Loucy (cell line): Measurements from ENCODE around the gene SLC22A1.

Source experiments
- H2AFZ ChIP-seq: fragments of 200-600 bp; sonication (generic); 2 replicates; pipeline ENCODE4 v1.6.0; 2016; ENCODE audit warnings: antibody characterized with exemption, mild to moderate bottlenecking, low read length, moderate library complexity
- H3F3A ChIP-seq: fragments of 200-600 bp; 2 replicates; pipeline ENCODE4 v1.6.0; 2016; ENCODE audit warnings: antibody characterized with exemption, low read depth, mild to moderate bottlenecking
- H3K27me3 ChIP-seq: fragments of 200-600 bp; sonication (generic); 2 replicates; pipeline ENCODE4 v1.6.1; 2014; ENCODE audit warnings: low read length, mild to moderate bottlenecking; ENCODE audit not compliant: insufficient read depth, poor library complexity, severe bottlenecking
- H3K36me3 ChIP-seq: fragments of 200-600 bp; sonication (generic); 2 replicates; pipeline ENCODE4 v1.6.1; 2016; ENCODE audit warnings: low read length; ENCODE audit not compliant: insufficient read depth
- H3K4me1 ChIP-seq: fragments of 200-600 bp; sonication (generic); 2 replicates; pipeline ENCODE4 v1.5.1; 2014; ENCODE audit warnings: low read length, mild to moderate bottlenecking; ENCODE audit not compliant: insufficient read depth, poor library complexity, severe bottlenecking
- H3K4me2 ChIP-seq: fragments of 200-600 bp; sonication (generic); 2 replicates; pipeline ENCODE4 v1.6.0; 2014; ENCODE audit warnings: antibody characterized with exemption, low read length, low read depth, mild to moderate bottlenecking; ENCODE audit not compliant: poor library complexity, severe bottlenecking
- H3K4me3 ChIP-seq: fragments of 200-600 bp; sonication (generic); 2 replicates; pipeline ENCODE4 v1.5.1; 2014; ENCODE audit warnings: low read length, mild to moderate bottlenecking, mixed read lengths; ENCODE audit not compliant: poor library complexity, severe bottlenecking
- H3K79me2 ChIP-seq: fragments of 200-600 bp; sonication (generic); 2 replicates; pipeline ENCODE4 v1.6.1; 2014; ENCODE audit warnings: low read length; ENCODE audit not compliant: insufficient read depth
- H3K9ac ChIP-seq: fragments of 200-600 bp; sonication (generic); 2 replicates; pipeline ENCODE4 v1.6.0; 2014; ENCODE audit warnings: mild to moderate bottlenecking, low read depth, low read length, moderate library complexity; ENCODE audit not compliant: poor library complexity, severe bottlenecking
- H3K9me2 ChIP-seq: fragments of 200-600 bp; sonication (generic); replicated peaks from 2 replicates; pipeline ENCODE4 v1.6.1; 2016; ENCODE audit warnings: low read depth, low read length, mixed read lengths
- H3K9me3 ChIP-seq: fragments of 200-600 bp; sonication (generic); 2 replicates; pipeline ENCODE4 v1.6.1; 2014; ENCODE audit warnings: mild to moderate bottlenecking, antibody characterized with exemption, low read length, low read depth; ENCODE audit not compliant: insufficient read depth
- H4K20me1 ChIP-seq: fragments of 200-600 bp; sonication (generic); 2 replicates; pipeline ENCODE4 v1.6.0; 2014; ENCODE audit warnings: antibody characterized with exemption, low read length, mild to moderate bottlenecking; ENCODE audit not compliant: insufficient read depth, poor library complexity, severe bottlenecking
- CTCF ChIP-seq: fragments of 200-600 bp; sonication (generic); conservative IDR thresholded peaks from 2 replicates; pipeline ENCODE4 v1.5.1; 2014; ENCODE audit warnings: mild to moderate bottlenecking, antibody characterized with exemption, low read length
- EZH2phosphoT487 ChIP-seq: fragments of 200-600 bp; IDR thresholded peaks from 2 replicates; pipeline ENCODE4 v1.6.1; 2018; ENCODE audit warnings: antibody characterized with exemption, mild to moderate bottlenecking, moderate library complexity, borderline replicate concordance

The SLC22A1 gene

GRCh38 chr6:160147146-160147536, 25.5 kb downstream of the SLC22A1 start:
- H2AFZ ChIP-seq = no peak overlapping the region
- no peak overlapping the region for H3K4me2 ChIP-seq
- H3K36me3 ChIP-seq = no peaks in the 10 kb centered on the region
- TF ChIP-seq CTCF = no peak
- no peak for TF ChIP-seq EZH2phosphoT487
- no peak overlapping the region for H3K4me3 ChIP-seq
- no peaks in the 10 kb centered on the region for H3K9me3 ChIP-seq
- H3F3A ChIP-seq = no peaks in the 10 kb centered on the region
- H3K79me2 ChIP-seq = no peaks in the 10 kb centered on the region
- H3K4me1 ChIP-seq = no peaks in the 10 kb centered on the region
- no peaks in the 10 kb centered on the region for H3K9me2 ChIP-seq
- no peaks in the 10 kb centered on the region for H4K20me1 ChIP-seq
- H3K27me3 ChIP-seq = no peaks in the 10 kb centered on the region
- H3K9ac ChIP-seq = no peak overlapping the region

GRCh38 chr6:160154471-160154870, 32.9 kb downstream of the SLC22A1 start:
- H3K79me2 ChIP-seq = no peaks in the 10 kb centered on the region

GRCh38 chr6:160156842-160157241, 35.2 kb downstream of the SLC22A1 start:
- Histone ChIP-seq H3K36me3 (no peaks in the 10 kb centered on the region), H3K9me2 (no peaks in the 10 kb centered on the region), H3K79me2 (no peaks in the 10 kb centered on the region), H4K20me1 (no peaks in the 10 kb centered on the region), H3F3A (no peaks in the 10 kb centered on the region), H2AFZ (no peak overlapping the region), H3K27me3 (no peaks in the 10 kb centered on the region), H3K4me1 (no peaks in the 10 kb centered on the region), H3K4me3 (no peak overlapping the region), H3K4me2 (no peak overlapping the region), H3K9ac (no peak overlapping the region), H3K9me3 (no peaks in the 10 kb centered on the region)
- TF ChIP-seq CTCF (no peak), EZH2phosphoT487 (no peak)

More at GRCh38 chr6:160154471-160154870, 32.9 kb downstream of the SLC22A1 start:
- Histone ChIP-seq H3K9me3 (no peaks in the 10 kb centered on the region), H3F3A (no peaks in the 10 kb centered on the region), H3K4me2 (no peak overlapping the region), H3K4me3 (no peak overlapping the region), H3K4me1 (no peaks in the 10 kb centered on the region), H2AFZ (no peak overlapping the region), H3K9ac (no peak overlapping the region), H3K27me3 (no peaks in the 10 kb centered on the region), H3K9me2 (no peaks in the 10 kb centered on the region), H4K20me1 (no peaks in the 10 kb centered on the region), H3K36me3 (no peaks in the 10 kb centered on the region)
- TF ChIP-seq EZH2phosphoT487 (no peak), CTCF (no peak)
